ENCODE measurements around the gene IFRD1. TPM values are rescaled to one million over a fixed set of nuclear protein-coding genes. Genes with fewer than 3 reads are reported as not detected.

The IFRD1 gene
- total RNA-seq, 1 donor from 2014 or later: 18.0 TPM

DNA sequence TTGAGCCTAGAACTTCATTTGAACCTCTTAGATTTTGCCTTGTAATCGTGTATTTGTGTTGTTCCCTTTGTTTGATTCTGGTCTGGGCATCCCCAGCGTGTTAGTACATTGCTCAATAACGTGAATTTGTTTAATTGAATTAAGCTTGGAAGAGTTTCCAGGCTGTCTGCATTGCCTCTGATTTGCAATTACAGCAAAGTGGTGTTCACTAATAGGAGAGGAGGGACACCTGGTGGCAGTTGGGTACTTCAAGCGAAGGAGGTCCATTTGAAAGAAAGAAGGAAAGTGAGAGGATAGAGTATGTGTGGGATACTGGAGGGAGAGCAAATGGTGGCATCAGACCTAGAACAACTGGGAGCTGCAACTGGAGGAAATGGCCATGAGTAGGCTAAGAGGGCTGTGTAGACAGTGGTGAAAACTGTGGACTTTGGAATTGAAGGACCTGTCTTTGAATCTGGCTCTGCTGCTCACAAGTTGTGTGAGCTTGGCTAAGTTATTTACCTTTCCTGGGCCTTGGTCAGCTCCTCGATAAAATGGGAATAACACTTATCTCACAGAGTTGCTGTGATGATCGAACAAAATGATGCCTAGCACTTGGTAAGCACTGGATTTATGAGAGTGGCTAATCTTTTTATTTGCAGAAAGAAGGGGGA is 45.7 kb downstream of the IFRD1 start:
- TF ChIP-seq, protein P1, sequence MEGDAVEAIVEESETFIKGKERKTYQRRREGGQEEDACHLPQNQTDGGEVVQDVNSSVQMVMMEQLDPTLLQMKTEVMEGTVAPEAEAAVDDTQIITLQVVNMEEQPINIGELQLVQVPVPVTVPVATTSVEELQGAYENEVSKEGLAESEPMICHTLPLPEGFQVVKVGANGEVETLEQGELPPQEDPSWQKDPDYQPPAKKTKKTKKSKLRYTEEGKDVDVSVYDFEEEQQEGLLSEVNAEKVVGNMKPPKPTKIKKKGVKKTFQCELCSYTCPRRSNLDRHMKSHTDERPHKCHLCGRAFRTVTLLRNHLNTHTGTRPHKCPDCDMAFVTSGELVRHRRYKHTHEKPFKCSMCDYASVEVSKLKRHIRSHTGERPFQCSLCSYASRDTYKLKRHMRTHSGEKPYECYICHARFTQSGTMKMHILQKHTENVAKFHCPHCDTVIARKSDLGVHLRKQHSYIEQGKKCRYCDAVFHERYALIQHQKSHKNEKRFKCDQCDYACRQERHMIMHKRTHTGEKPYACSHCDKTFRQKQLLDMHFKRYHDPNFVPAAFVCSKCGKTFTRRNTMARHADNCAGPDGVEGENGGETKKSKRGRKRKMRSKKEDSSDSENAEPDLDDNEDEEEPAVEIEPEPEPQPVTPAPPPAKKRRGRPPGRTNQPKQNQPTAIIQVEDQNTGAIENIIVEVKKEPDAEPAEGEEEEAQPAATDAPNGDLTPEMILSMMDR (conservative IDR thresholded peaks at IDR 0.05; ENCODE audit: low read depth, low read length): peak; percentile 78
- no peak overlapping the region for H3K4me3 ChIP-seq (ENCODE audit: low read depth, low read length)
- DNase-seq (ENCODE audit: low read depth): peak; percentile 32

DNA sequence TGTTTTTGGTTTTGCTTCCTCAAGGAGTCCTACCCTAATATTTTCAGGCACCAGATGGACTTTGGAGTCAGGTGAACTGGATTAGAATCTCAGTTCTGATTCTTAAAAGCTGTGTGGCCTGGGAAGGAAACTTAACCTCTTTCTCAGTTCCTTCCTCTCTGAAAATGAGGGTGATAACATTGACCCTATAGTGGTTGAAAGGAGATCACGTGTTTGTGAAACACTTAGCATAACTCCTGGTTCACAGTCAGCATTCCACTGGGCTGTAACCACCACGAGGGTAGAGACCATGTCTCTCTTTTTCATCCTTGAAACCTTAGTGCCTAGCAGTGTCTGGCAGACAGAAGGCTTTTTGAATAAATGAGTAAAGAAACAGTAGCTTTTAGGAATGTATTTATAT is 47.2 kb downstream of the IFRD1 start:
- TF ChIP-seq, protein P1 (conservative IDR thresholded peaks at IDR 0.05; ENCODE audit: low read depth, low read length): no peak
- DNase-seq (ENCODE audit: low read depth): no peak

DNA sequence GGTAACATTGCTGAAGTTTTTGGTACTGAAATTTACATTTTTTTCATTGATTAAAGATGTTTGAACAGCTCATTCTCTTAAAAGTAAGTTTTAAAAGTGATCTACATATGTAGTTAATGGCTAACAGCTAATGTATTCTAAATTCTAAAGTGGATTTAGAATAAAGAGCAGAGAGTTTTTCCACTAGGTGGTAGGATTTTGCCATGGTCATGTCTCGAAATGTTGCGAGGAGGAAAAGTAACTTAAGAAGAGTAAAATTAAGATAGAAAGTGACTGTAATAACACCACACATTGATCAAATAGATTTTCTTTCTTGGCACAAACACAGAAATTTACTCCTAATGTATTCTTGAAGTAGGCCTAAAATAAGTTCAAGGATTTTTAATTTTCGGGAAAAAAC is 50.4 kb downstream of the IFRD1 start:
- H3K4me3 ChIP-seq (ENCODE audit: low read depth, low read length): no peak overlapping the region
- no peak for DNase-seq (ENCODE audit: low read depth)
- TF ChIP-seq, protein P1 (conservative IDR thresholded peaks at IDR 0.05; ENCODE audit: low read depth, low read length): peak; percentile 15

More for the DNA sequence above, 47.2 kb downstream of the IFRD1 start:
- no peak overlapping the region for H3K4me3 ChIP-seq (ENCODE audit: low read depth, low read length)

DNA sequence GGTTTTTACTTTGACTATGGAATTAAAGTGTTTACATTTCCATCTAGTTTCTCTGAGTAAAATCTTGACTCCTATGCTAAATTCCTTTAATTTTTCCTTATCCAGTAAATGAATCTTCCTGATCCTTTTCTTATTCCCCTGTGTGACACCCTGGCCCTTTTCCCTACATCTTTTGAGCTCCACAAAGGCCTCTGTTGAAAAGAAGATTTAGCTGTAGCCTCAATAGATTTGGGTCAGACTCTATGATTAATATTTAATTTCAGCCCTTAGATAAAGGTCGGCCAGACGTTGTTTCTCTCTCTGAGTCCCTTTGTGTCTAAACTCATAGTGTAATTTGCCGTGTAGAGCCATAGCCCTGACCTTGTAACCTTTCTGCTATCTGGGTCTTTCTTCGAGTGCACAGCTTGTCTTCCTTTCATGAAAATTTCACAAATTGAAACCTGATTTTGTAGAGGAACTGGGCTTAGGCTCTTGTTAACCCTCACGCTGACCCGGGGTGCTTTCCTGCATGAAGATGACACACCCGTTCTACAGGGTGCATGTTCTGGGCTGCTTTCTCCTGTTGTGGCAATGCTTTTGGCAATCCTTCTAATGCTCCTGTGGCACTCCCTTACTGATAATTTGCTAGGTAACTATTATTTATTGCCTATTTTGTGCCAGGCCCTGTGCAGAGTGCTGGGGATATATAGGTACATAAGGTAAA is 51.7 kb downstream of the IFRD1 start:
- no peak overlapping the region for H3K4me3 ChIP-seq (ENCODE audit: low read depth, low read length)
- TF ChIP-seq, protein P1 (conservative IDR thresholded peaks at IDR 0.05; ENCODE audit: low read depth, low read length): no peak
- no peak for DNase-seq (ENCODE audit: low read depth)

DNA sequence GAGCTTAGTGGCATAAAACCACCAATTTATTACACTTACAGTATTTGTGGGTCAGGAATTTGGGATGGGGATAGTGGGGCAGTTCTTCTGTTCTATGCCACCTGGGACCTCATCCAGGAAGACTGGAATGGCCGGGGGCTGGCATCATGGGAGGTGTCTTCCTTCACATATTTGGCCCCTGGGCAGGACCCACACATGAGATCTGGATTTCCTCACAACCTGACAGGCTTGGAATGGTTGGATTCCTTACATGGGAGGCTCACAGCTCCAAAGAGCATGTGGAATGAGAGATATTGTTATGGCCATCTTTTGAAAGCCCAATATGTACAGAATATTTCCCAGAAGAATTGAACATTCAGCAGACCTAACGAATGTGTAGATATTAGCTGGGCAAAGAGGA is 52.4 kb downstream of the IFRD1 start:
- DNase-seq (ENCODE audit: low read depth): no peak
- H3K4me3 ChIP-seq (ENCODE audit: low read depth, low read length): no peak overlapping the region
- TF ChIP-seq, protein P1 (conservative IDR thresholded peaks at IDR 0.05; ENCODE audit: low read depth, low read length): no peak

DNA sequence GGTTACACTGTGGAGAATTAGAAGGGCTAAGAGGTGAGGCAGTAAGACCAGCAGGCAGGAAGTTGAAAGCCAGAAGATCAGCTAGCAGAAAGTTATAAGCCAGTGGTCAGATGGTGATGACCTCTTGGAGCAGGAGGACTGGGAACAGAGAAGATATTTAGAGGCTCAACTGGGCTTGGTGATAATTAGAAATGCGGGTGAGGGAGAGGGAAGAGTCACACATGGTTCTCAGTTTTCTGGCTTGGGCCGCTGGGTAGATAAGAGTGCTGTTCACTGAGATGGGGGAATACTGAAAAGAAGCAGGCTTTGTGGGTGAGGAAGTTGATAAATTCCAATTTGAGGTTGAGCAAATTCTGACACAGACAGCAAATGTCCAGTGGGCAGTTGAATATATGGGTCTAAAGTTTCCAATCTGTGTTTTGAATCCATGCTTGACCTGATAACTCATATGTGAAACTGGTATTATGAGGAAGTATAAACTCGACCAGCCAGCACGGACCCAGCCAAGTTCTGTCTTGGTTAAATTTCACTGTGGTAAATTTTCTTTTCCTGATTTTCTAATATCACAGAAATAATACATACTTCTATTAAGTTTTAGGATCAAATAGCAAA is 53.2 kb downstream of the IFRD1 start:
- H3K4me3 ChIP-seq (ENCODE audit: low read depth, low read length): no peak overlapping the region
- DNase-seq (ENCODE audit: low read depth): no peak
- TF ChIP-seq, protein P1 (conservative IDR thresholded peaks at IDR 0.05; ENCODE audit: low read depth, low read length): no peak
